ENCODE data around the gene TMEM18. TPM values are rescaled to one million over a fixed set of nuclear protein-coding genes. Genes with fewer than 3 reads are reported as not detected.
A peak's percentile ranks its signal among the peaks of the same experiment; 100 is the strongest.

TMEM18 gene
- total and polyA plus RNA-seq, 2 of the 13 experiments (the other 11 are each of a cell fraction or from before 2014, with no cell fraction given) = 45.9 to 49.4 TPM

GRCh38 chr2:676647-677055 lies 555 bp downstream of the TMEM18 start (continued):
- peak; percentile 80 for TF ChIP-seq HNRNPLL (IDR thresholded peaks at IDR 0.05; ENCODE audit: low read depth, low read length, poor library complexity, severe bottlenecking)
- TF ChIP-seq RXRA (CRISPR knock-in tag; IDR thresholded peaks at IDR 0.05) = no peak
- no peak for TF ChIP-seq SRSF1 (optimal IDR thresholded peaks at IDR 0.05; ENCODE audit: low read depth, low read length)
- peak; percentile 36 for TF ChIP-seq U2AF1 (optimal IDR thresholded peaks at IDR 0.05; ENCODE audit: low read depth, low read length)
- TF ChIP-seq ZNF781 (CRISPR knock-in tag; IDR thresholded peaks at IDR 0.05; ENCODE audit: borderline replicate concordance, not compliant biosample characterization) = no peak
- TF ChIP-seq HDAC2 (CRISPR knock-in tag; IDR thresholded peaks at IDR 0.05) = peak; percentile 48; the same call in 1 of the 2 replicates
- TF ChIP-seq, protein P1, sequence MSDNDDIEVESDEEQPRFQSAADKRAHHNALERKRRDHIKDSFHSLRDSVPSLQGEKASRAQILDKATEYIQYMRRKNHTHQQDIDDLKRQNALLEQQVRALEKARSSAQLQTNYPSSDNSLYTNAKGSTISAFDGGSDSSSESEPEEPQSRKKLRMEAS (IDR thresholded peaks at IDR 0.05) = peak; percentile 96
- TF ChIP-seq ZNF280B (CRISPR knock-in tag; IDR thresholded peaks at IDR 0.05; ENCODE audit: borderline replicate concordance) = no peak
- no peak for TF ChIP-seq REPIN1 (CRISPR knock-in tag; IDR thresholded peaks at IDR 0.05; ENCODE audit: borderline replicate concordance, low read depth)
- no peak for TF ChIP-seq ZNF75D (CRISPR knock-in tag; IDR thresholded peaks at IDR 0.05; ENCODE audit: borderline replicate concordance)
- TF ChIP-seq NFYB (CRISPR knock-in tag; IDR thresholded peaks at IDR 0.05) = peak; percentile 30; the same call in 1 of the 2 replicates
- no peak for TF ChIP-seq HDAC6 (IDR thresholded peaks at IDR 0.05; ENCODE audit: low read depth, low read length)
- TF ChIP-seq, protein P2, sequence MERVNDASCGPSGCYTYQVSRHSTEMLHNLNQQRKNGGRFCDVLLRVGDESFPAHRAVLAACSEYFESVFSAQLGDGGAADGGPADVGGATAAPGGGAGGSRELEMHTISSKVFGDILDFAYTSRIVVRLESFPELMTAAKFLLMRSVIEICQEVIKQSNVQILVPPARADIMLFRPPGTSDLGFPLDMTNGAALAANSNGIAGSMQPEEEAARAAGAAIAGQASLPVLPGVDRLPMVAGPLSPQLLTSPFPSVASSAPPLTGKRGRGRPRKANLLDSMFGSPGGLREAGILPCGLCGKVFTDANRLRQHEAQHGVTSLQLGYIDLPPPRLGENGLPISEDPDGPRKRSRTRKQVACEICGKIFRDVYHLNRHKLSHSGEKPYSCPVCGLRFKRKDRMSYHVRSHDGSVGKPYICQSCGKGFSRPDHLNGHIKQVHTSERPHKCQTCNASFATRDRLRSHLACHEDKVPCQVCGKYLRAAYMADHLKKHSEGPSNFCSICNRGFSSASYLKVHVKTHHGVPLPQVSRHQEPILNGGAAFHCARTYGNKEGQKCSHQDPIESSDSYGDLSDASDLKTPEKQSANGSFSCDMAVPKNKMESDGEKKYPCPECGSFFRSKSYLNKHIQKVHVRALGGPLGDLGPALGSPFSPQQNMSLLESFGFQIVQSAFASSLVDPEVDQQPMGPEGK (CRISPR knock-in tag; IDR thresholded peaks at IDR 0.05) = peak; percentile 60; the same call in 1 of the 2 replicates
- no peak for TF ChIP-seq ZFAT (CRISPR knock-in tag; conservative IDR thresholded peaks at IDR 0.05)
- TF ChIP-seq, protein P3, sequence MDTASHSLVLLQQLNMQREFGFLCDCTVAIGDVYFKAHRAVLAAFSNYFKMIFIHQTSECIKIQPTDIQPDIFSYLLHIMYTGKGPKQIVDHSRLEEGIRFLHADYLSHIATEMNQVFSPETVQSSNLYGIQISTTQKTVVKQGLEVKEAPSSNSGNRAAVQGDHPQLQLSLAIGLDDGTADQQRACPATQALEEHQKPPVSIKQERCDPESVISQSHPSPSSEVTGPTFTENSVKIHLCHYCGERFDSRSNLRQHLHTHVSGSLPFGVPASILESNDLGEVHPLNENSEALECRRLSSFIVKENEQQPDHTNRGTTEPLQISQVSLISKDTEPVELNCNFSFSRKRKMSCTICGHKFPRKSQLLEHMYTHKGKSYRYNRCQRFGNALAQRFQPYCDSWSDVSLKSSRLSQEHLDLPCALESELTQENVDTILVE (CRISPR knock-in tag; IDR thresholded peaks at IDR 0.05) = no peak
- no peak for TF ChIP-seq TOE1 (CRISPR knock-in tag; IDR thresholded peaks at IDR 0.05)
- TF ChIP-seq ZNF770 (CRISPR knock-in tag; IDR thresholded peaks at IDR 0.05) = no peak
- TF ChIP-seq, protein P4, sequence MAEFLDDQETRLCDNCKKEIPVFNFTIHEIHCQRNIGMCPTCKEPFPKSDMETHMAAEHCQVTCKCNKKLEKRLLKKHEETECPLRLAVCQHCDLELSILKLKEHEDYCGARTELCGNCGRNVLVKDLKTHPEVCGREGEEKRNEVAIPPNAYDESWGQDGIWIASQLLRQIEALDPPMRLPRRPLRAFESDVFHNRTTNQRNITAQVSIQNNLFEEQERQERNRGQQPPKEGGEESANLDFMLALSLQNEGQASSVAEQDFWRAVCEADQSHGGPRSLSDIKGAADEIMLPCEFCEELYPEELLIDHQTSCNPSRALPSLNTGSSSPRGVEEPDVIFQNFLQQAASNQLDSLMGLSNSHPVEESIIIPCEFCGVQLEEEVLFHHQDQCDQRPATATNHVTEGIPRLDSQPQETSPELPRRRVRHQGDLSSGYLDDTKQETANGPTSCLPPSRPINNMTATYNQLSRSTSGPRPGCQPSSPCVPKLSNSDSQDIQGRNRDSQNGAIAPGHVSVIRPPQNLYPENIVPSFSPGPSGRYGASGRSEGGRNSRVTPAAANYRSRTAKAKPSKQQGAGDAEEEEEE (CRISPR knock-in tag; IDR thresholded peaks at IDR 0.05; ENCODE audit: borderline replicate concordance) = no peak
- peak; percentile 99 for TF ChIP-seq TGIF2 (CRISPR knock-in tag; IDR thresholded peaks at IDR 0.05)
- TF ChIP-seq SAFB2 (CRISPR knock-in tag; IDR thresholded peaks at IDR 0.05; ENCODE audit: borderline replicate concordance, low read depth) = no peak; the same call in 1 of the 2 replicates

Data from HepG2 (cell line).